ENCODE results near the gene MYO18B.
"Not testable (repeated sequence)": the region's sequence is repeated elsewhere in the genome, so short reads cannot be mapped to it uniquely, and the experiment has no call there.

Gene MYO18B

DNA sequence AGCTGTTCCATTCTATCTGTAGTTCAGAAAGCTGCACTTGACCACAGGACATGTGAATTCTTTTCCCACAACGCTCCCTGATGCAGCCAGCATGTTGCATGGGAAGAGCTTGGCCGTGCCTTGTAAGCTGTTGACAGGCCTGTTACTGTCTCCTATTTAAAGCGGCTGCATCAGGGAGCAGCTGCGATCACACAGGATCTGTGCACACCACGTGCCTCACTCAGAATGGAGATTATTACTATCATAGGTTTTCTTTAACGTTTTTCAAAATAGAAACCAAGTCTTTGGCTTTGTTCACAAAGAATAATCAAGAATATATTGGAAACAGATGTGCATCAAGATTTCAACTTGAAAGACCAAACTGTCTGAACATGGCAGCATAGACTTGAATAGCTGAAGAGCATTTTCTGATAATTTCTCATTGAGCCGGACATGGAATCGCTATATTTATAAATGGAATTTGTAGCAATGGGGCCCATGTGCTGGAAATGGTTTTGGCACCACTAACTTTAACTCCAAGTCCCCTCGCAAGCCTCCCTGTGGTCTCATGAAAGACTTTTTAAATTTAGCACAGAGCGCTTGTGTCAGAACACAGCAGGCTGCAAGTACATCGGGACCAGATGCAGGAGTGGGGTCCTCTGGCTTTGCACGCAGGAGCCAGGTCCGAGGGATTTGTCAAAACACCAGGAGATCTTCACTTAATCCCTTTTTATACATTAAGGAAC, 40.8 kb upstream of the MYO18B start:
- Histone ChIP-seq H3K27me3 (no peaks in the 10 kb centered on the region), H3K4me3 (ENCODE audit: low read depth in 1 of 2, low read length in 1 of 2) (no peak overlapping the region), H3K27ac (no peak overlapping the region), H3K9me3 (no peaks in the 10 kb centered on the region), H3K4me1 (ENCODE audit: control insufficient read depth in 1 of 2, insufficient read depth in 1 of 2, low read depth in 1 of 2, low read length in 1 of 2) (no peaks in the 10 kb centered on the region), H3K36me3 (peaks cover 5% of the 10 kb centered on the region)
- TF ChIP-seq, protein P1, sequence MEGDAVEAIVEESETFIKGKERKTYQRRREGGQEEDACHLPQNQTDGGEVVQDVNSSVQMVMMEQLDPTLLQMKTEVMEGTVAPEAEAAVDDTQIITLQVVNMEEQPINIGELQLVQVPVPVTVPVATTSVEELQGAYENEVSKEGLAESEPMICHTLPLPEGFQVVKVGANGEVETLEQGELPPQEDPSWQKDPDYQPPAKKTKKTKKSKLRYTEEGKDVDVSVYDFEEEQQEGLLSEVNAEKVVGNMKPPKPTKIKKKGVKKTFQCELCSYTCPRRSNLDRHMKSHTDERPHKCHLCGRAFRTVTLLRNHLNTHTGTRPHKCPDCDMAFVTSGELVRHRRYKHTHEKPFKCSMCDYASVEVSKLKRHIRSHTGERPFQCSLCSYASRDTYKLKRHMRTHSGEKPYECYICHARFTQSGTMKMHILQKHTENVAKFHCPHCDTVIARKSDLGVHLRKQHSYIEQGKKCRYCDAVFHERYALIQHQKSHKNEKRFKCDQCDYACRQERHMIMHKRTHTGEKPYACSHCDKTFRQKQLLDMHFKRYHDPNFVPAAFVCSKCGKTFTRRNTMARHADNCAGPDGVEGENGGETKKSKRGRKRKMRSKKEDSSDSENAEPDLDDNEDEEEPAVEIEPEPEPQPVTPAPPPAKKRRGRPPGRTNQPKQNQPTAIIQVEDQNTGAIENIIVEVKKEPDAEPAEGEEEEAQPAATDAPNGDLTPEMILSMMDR (IDR thresholded peaks at IDR 0.05): no peak

DNA sequence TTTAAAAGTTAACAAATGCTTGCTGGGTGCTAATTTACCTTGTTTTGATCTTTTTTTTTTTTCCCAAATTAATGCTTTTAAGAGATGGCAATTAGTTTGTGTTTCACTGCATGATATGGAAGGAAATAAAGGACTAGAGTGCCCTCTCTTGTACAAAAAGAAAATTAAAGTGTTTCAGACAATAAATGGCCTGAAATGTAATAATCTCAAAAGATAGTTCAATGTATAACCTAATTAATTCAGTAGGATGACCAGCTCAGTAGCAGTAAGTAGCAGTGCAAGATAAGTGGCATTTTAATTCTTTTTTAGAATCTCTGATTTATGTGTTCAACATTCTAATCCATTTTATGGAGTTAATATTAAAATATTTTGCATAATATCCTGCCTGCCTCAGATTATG, 39.9 kb upstream of the MYO18B start:
- Histone ChIP-seq H3K27ac (no peak overlapping the region), H3K27me3 (no peaks in the 10 kb centered on the region), H3K9me3 (no peaks in the 10 kb centered on the region), H3K4me3 (ENCODE audit: low read depth in 1 of 2, low read length in 1 of 2) (no peak overlapping the region), H3K36me3 (peaks cover 5% of the 10 kb centered on the region), H3K4me1 (ENCODE audit: control insufficient read depth in 1 of 2, insufficient read depth in 1 of 2, low read depth in 1 of 2, low read length in 1 of 2) (no peaks in the 10 kb centered on the region)
- TF ChIP-seq, protein P1 (IDR thresholded peaks at IDR 0.05): no peak

DNA sequence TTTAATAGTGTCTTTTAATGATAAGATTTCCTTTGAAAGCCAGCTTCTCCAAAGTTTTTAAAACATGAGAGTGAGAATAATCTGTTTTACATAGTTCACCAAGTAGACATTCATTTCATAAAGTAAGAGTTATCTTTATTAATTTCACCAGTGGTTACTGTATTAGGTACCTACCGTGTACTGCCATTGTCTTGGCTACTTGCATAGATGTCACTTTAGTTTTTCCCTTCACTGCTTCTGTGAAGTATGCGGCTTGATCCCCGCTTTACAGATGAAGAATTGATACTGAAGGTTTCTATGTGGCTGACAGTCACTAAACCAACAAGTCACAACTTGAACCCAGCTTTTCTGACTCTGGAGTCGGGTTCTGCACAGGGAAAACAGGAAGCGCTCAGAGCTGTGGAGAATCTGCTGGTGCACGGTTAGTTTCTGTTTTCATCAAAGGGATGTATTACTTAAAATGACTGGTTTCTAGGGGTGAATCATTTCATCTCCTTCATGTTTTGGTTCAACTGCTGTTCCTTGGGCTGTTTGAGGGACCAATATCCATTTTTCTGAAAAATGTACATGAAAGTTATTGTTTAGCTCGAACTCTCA, 39.3 kb upstream of the MYO18B start:
- peaks cover 5% of the 10 kb centered on the region for H3K36me3 ChIP-seq
- no peaks in the 10 kb centered on the region for H3K9me3 ChIP-seq
- H3K4me3 ChIP-seq (ENCODE audit: low read depth in 1 of 2, low read length in 1 of 2): no peak overlapping the region
- TF ChIP-seq, protein P1 (IDR thresholded peaks at IDR 0.05): no peak
- H3K27me3 ChIP-seq: no peaks in the 10 kb centered on the region
- no peaks in the 10 kb centered on the region for H3K4me1 ChIP-seq (ENCODE audit: control insufficient read depth in 1 of 2, insufficient read depth in 1 of 2, low read depth in 1 of 2, low read length in 1 of 2)
- no peak overlapping the region for H3K27ac ChIP-seq

DNA sequence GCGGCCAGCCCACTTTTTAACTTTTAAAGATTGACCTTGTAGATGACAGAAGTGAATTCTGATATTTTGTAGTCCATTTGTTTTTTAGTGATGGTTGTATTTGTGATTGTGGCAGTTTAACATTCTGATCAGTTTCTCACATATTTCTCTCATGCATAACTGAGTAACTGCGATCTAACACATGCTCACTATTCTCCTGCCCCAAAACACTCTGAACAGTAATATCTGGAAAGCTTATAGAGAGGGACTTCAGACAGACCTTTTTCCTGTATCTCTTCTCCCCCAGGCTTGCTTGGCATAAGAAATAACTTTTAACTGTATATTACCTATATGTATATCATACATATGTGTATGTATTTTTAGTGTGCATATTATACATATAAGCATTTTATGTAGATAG, 37.3 kb upstream of the MYO18B start:
- H3K4me3 ChIP-seq (ENCODE audit: low read depth in 1 of 2, low read length in 1 of 2): no peak overlapping the region
- no peak overlapping the region for H3K27ac ChIP-seq
- TF ChIP-seq, protein P1 (IDR thresholded peaks at IDR 0.05): no peak
- H3K9me3 ChIP-seq: no peaks in the 10 kb centered on the region
- no peaks in the 10 kb centered on the region for H3K4me1 ChIP-seq (ENCODE audit: control insufficient read depth in 1 of 2, insufficient read depth in 1 of 2, low read depth in 1 of 2, low read length in 1 of 2)
- H3K36me3 ChIP-seq: peaks cover 5% of the 10 kb centered on the region
- no peaks in the 10 kb centered on the region for H3K27me3 ChIP-seq

DNA sequence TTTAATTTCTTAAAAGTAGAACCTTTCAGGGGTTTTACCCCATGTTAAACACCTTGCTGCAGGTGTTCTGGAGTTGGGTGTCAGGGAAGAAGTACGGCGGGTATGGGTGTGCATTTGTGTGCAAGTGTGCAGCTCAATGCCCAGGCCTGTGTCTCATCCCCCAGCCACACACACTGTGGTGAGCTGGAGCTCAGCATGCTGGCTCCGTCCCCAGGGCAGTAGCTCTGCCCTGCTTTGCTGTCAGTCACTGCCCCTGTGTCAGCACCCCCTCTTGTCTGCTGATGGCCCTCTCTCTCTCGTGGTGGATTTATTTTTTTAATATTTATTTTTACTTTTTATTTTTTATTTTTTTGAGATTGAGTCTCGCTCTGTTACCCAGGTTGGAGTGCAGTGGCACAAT, 35.8 kb upstream of the MYO18B start:
- Histone ChIP-seq H3K27ac (no peak overlapping the region), H3K36me3 (no peaks in the 10 kb centered on the region), H3K4me1 (ENCODE audit: control insufficient read depth in 1 of 2, insufficient read depth in 1 of 2, low read depth in 1 of 2, low read length in 1 of 2) (no peaks in the 10 kb centered on the region), H3K4me3 (ENCODE audit: low read depth in 1 of 2, low read length in 1 of 2) (no peak overlapping the region), H3K9me3 (no peaks in the 10 kb centered on the region), H3K27me3 (no peaks in the 10 kb centered on the region)
- TF ChIP-seq, protein P1 (IDR thresholded peaks at IDR 0.05): no peak

DNA sequence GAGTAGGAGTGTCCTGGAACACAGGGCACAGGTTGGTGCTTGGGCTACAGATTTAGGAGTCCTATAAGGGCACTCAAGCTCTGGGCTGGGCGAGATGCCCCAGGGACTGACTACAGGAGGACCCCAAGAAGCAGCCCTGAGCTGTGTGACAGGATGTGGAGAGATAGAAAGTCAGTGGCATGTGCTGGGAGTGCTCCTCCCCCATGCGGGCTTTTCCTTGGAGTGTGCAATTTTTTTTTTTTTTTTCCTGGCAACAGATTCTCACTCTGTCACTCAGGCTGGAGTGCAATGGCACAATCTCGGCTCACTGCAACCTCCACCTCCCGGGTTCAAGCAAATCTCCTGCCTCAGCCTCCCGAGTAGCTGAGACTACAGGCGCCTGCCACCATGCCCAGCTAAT, 33.6 kb upstream of the MYO18B start:
- not testable (repeated sequence) for H3K4me1 ChIP-seq (ENCODE audit: control insufficient read depth in 1 of 2, insufficient read depth in 1 of 2, low read depth in 1 of 2, low read length in 1 of 2); H3K4me3 ChIP-seq (ENCODE audit: low read depth in 1 of 2, low read length in 1 of 2); H3K27ac ChIP-seq; H3K9me3 ChIP-seq; H3K36me3 ChIP-seq; H3K27me3 ChIP-seq

All from neutrophil (primary cell).